ENCODE data around the gene ODAD2. TPM values are rescaled to one million over a fixed set of nuclear protein-coding genes. Genes with fewer than 3 reads are reported as not detected.

ODAD2 gene
- total RNA-seq, 2 donors from 2014 or later = 6.0 to 12.0 TPM

- DNase-seq = no peak
- no peaks in the 10 kb centered on the region for H3K4me1 ChIP-seq (ENCODE audit: control insufficient read depth, insufficient read depth, low read length)
- no peak overlapping the region for H3K27ac ChIP-seq (ENCODE audit: low read depth, low read length)
- H3K36me3 ChIP-seq (ENCODE audit: control insufficient read depth, insufficient read depth, low read length) = no peaks in the 10 kb centered on the region
- no peak overlapping the region for H3K4me3 Mint-ChIP-seq
- H3K9me3 ChIP-seq (ENCODE audit: control insufficient read depth, low read length) = no peaks in the 10 kb centered on the region
- no peaks in the 10 kb centered on the region for H3K9me3 Mint-ChIP-seq
- no peaks in the 10 kb centered on the region for H3K27me3 ChIP-seq (ENCODE audit: control insufficient read depth, insufficient read depth, low read length, poor library complexity, severe bottlenecking)
- 86 to 96% methylated on average over 3 of the region's 3 CpGs for WGBS, 2 experiments (ENCODE audit: insufficient coverage in 1 of 2, insufficient read length in 1 of 2)
- no peak overlapping the region for H3K4me3 ChIP-seq (ENCODE audit: low read length)
- H3K36me3 Mint-ChIP-seq (ENCODE audit: low read depth) = no peaks in the 10 kb centered on the region
- no peaks in the 10 kb centered on the region for H3K27me3 Mint-ChIP-seq (ENCODE audit: insufficient read depth)
- TF ChIP-seq CTCF (conservative IDR thresholded peaks at IDR 0.05) = no peak
- H3K4me1 Mint-ChIP-seq = no peaks in the 10 kb centered on the region
- H3K9ac ChIP-seq (ENCODE audit: extremely low read depth, low read length, poor library complexity, severe bottlenecking) = no peak overlapping the region
- no peak overlapping the region for H3K27ac Mint-ChIP-seq
These were observed 183.6 kb downstream of the ODAD2 start for GRCh38 chr10:27815261-27815660.

- Mint-ChIP-seq H3K27ac (no peak overlapping the region), H3K4me1 (peaks cover 4% of the 10 kb centered on the region), H3K4me3 (no peak overlapping the region), H3K27me3 (ENCODE audit: insufficient read depth) (no peaks in the 10 kb centered on the region), H3K36me3 (ENCODE audit: low read depth) (no peaks in the 10 kb centered on the region), H3K9me3 (no peaks in the 10 kb centered on the region)
- no peaks in the 10 kb centered on the region for H3K27me3 ChIP-seq (ENCODE audit: control insufficient read depth, insufficient read depth, low read length, poor library complexity, severe bottlenecking)
- no peak overlapping the region for H3K27ac ChIP-seq (ENCODE audit: low read depth, low read length)
- no peak overlapping the region for H3K4me3 ChIP-seq (ENCODE audit: low read length)
- no peak overlapping the region for H3K9ac ChIP-seq (ENCODE audit: extremely low read depth, low read length, poor library complexity, severe bottlenecking)
- H3K9me3 ChIP-seq (ENCODE audit: control insufficient read depth, low read length) = no peaks in the 10 kb centered on the region
- DNase-seq = no peak
- 70 to 80% methylated on average over 2 to 4 of the region's 4 CpGs for WGBS, 2 experiments (ENCODE audit: insufficient coverage in 1 of 2, insufficient read length in 1 of 2)
- H3K36me3 ChIP-seq (ENCODE audit: control insufficient read depth, insufficient read depth, low read length) = no peaks in the 10 kb centered on the region
- TF ChIP-seq CTCF (conservative IDR thresholded peaks at IDR 0.05) = no peak
- no peaks in the 10 kb centered on the region for H3K4me1 ChIP-seq (ENCODE audit: control insufficient read depth, insufficient read depth, low read length)
These were observed 193.7 kb downstream of the ODAD2 start for GRCh38 chr10:27805180-27805579.

GRCh38 chr10:27804136-27804535, 194.7 kb downstream of the ODAD2 start:
- Mint-ChIP-seq H3K27ac (no peak overlapping the region), H3K4me1 (peaks cover 8% of the 10 kb centered on the region), H3K9me3 (no peaks in the 10 kb centered on the region), H3K27me3 (ENCODE audit: insufficient read depth) (no peaks in the 10 kb centered on the region), H3K4me3 (no peak overlapping the region), H3K36me3 (ENCODE audit: low read depth) (no peaks in the 10 kb centered on the region)
- H3K9me3 ChIP-seq (ENCODE audit: control insufficient read depth, low read length) = no peaks in the 10 kb centered on the region
- TF ChIP-seq CTCF (conservative IDR thresholded peaks at IDR 0.05) = no peak
- no peaks in the 10 kb centered on the region for H3K36me3 ChIP-seq (ENCODE audit: control insufficient read depth, insufficient read depth, low read length)
- no peaks in the 10 kb centered on the region for H3K4me1 ChIP-seq (ENCODE audit: control insufficient read depth, insufficient read depth, low read length)
- H3K9ac ChIP-seq (ENCODE audit: extremely low read depth, low read length, poor library complexity, severe bottlenecking) = no peak overlapping the region
- H3K27me3 ChIP-seq (ENCODE audit: control insufficient read depth, insufficient read depth, low read length, poor library complexity, severe bottlenecking) = no peaks in the 10 kb centered on the region
- H3K27ac ChIP-seq (ENCODE audit: low read depth, low read length) = no peak overlapping the region
- H3K4me3 ChIP-seq (ENCODE audit: low read length) = no peak overlapping the region
- WGBS, 2 experiments (ENCODE audit: insufficient coverage in 1 of 2, insufficient read length in 1 of 2) = 92 to 97% methylated on average over 7 of the region's 7 CpGs
- DNase-seq = no peak

Measured in endodermal cell (in vitro differentiated cells).